Posterior vena cava (tissue), 2 donors: ENCODE data around the gene TMEM38A. TPM values are rescaled to one million over a fixed set of nuclear protein-coding genes. Genes with fewer than 3 reads are reported as not detected.
"Not testable (repeated sequence)": the region's sequence is repeated elsewhere in the genome, so short reads cannot be mapped to it uniquely, and the experiment has no call there.

Experiments used
- DNase-seq: peaks from one replicate; pipeline ENCODE4 v3.0.0-alpha.2; 2020; ENCODE audit warnings: low spot score
- intact Hi-C, 2 donors: fragments of 100-400 bp; cut with DNase I; formaldehyde crosslinking; loops; one replicate each; pipeline versions ENCODE4 v1.14.1 to v1.14.2; 2022 to 2023
- total RNA-seq, 2 donors: library from RNA; stranded (reverse); fragmentation: NEBNext Ultra II Directional; extraction: Animal tissue kit (Norgen Biotek cat#: 25700); gene quantifications; one replicate each; pipeline ENCODE4 v1.2.1, GENCODE V29; 2021
- donor health status: DM: yes; HTN: yes; CAD: no.
- donor health status: DM: yes; HTN: yes; CAD: no.

The TMEM38A gene
- total RNA-seq, 2 donors from 2014 or later = 1.9 to 3.5 TPM

GRCh38 chr19:16715611-16716010 lies 54.7 kb downstream of the TMEM38A start:
- no peak for DNase-seq
- intact Hi-C loops = loop anchor here in 1 of 2 donors (10.0 kb wide), 1 partner anchor 339 kb away; no protein-coding TSS in a partner anchor

GRCh38 chr19:16721051-16721450 lies 60.1 kb downstream of the TMEM38A start:
- intact Hi-C loops = no loop called here
- DNase-seq = no peak

DNA sequence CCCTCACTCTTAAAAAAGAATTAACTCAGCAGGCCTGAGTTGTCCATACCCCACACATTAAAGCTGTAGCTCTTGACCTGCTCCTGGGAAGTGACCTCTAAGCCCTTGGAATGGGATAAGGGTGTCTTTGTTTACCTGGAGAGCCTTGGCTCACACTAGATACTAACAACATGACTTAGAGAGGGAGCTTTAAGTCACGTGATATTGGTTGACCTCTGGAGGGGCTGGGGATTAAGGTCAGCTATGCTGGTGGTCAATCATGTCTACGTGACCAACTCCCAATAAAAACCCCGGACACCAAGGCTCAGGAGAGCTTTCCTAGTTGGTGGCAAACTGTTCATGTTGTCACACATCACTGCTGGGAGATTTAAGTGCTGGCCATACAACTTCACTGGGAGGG lies 61.7 kb downstream of the TMEM38A start:
- no peak for DNase-seq
- intact Hi-C loops = no loop called here

DNA sequence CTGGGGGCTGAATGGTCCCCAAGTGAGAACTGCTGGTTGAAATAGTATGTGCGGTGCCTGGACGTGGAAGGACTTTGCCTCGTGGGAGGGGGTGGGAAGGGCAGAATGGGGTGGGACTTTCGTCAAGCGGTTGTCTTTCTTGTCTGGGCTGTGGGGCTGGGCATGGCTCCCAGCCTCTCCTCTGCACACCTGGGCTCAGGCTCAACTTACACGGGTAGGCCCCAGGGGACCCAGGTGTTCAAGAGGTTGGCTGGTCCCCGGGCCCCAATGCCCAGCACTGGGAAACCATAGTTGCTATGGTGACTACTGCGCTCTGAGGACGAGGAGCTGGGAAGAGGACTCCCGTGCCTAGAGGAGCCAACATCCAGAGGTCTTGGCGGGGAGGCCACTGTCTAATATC lies 66.0 kb downstream of the TMEM38A start:
- intact Hi-C loops = no loop called here

DNA sequence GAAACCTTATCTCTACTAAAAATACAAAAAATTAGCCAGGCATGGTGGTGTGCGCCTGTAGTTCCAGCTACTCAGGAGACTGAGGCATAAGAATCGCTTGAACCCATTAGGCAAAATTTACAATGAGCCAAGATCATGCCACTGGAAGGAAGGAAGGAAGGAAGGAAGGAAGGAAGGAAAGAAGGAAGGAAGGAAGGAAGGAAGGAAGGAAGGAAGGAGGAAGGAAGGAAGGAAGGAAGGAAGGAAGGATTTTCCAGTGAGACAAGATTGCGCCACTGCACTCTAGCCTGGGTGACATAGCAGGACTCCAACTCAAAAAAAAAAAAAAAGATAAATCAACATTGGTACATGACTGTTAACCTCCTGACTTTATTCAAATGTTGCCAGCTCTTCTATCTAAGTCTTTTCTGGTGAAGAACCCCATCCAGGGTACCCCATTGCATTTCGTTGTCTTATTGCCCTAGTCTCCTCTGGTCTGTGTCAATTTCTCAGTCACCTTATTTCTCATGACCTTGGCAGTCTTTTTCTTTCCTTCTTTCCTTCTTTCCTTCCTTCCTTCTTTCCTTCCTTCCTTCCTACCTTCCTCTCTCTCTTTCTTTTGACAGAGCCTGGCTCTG lies 74.8 kb downstream of the TMEM38A start:
- intact Hi-C loops, DNase-seq: not testable (repeated sequence)

More for the DNA sequence above, 66.0 kb downstream of the TMEM38A start:
- DNase-seq = no peak

- intact Hi-C loops = no loop called here
- no peak for DNase-seq
Observed at GRCh38 chr19:16736709-16737108, 75.8 kb downstream of the TMEM38A start.

DNA sequence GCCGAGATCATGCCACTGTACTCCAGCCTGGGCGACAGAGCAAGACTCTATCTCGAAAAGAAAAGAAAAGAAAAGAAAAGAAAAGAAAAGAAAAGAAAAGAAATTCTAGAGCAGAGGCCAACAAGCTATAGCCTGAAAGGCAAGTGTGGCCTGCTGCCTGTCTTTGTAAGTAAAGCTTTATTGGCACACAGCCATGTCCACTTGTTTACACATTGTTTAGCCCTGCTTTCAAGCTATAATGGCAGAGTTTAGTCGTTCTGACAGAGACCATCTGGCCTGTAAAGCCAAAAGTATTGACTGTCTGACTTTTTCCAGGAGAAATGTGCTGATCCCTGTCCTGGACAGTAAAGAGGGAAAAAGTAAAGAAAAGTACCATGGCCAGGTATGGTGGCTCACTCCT lies 77.0 kb downstream of the TMEM38A start:
- no peak for DNase-seq
- intact Hi-C loops = no loop called here

- DNase-seq = no peak
- intact Hi-C loops = no loop called here
Observed at GRCh38 chr19:16739546-16739945, 78.6 kb downstream of the TMEM38A start.

Other genes starting within 250 kb of the TMEM38A start
- gene EPS15L1, start 189.2 kb upstream of the TMEM38A start, total RNA-seq = 10 to 100 TPM; 33.0 to 36.4 TPM
- gene CALR3, start 165.0 kb upstream of the TMEM38A start, total RNA-seq = not detected
- gene C19orf44, start 164.7 kb upstream of the TMEM38A start, total RNA-seq = 1 to 10 TPM; 4.2 to 4.6 TPM
- 10 to 100 TPM; 21.4 to 23.6 TPM for gene CHERP, start 118.7 kb upstream of the TMEM38A start, total RNA-seq
- gene SLC35E1, start 88.7 kb upstream of the TMEM38A start, total RNA-seq = 10 to 100 TPM; 30.8 to 33.6 TPM
- 1 to 10 TPM; 5.9 to 6.1 TPM for gene MED26, start 32.9 kb upstream of the TMEM38A start, total RNA-seq
- 10 to 100 TPM; 42.4 to 61.8 TPM for gene SMIM7, start 995 bp upstream of the TMEM38A start, total RNA-seq
- under 1 TPM; 0.05 TPM for gene NWD1, start 58.7 kb downstream of the TMEM38A start, total RNA-seq
- 10 to 100 TPM; 34.6 to 36.5 TPM for gene SIN3B, start 168.3 kb downstream of the TMEM38A start, total RNA-seq
- gene F2RL3, start 227.9 kb downstream of the TMEM38A start, total RNA-seq = 1 to 10 TPM; 1.2 to 4.6 TPM